H7 (cell line): ENCODE measurements around the gene GLT8D2. TPM values are rescaled to one million over a fixed set of nuclear protein-coding genes. Genes with fewer than 3 reads are reported as not detected.
"Not testable (repeated sequence)": the region's sequence is repeated elsewhere in the genome, so short reads cannot be mapped to it uniquely, and the experiment has no call there.

ENCODE experiments used
- DNase-seq: peaks from one replicate; pipeline ENCODE4 v3.0.0; 2012
- H3K27me3 ChIP-seq: 2 replicates; pipeline ENCODE4 v1.6.0; 2011; ENCODE audit warnings: mild to moderate bottlenecking, low read length; ENCODE audit not compliant: control insufficient read depth, insufficient read depth
- H3K36me3 ChIP-seq: replicated peaks from 2 replicates; pipeline ENCODE4 v1.5.1; 2011; ENCODE audit warnings: low read length; ENCODE audit not compliant: control insufficient read depth, insufficient read depth
- H3K4me3 ChIP-seq: 2 replicates; pipeline ENCODE4 v1.5.1; 2011; ENCODE audit warnings: low read depth, mild to moderate bottlenecking, control low read depth, low read length, moderate library complexity; ENCODE audit not compliant: insufficient read depth
- total RNA-seq: library from RNA; depleted of rRNA; stranded (reverse); fragments of >200 nt; shearing (Covaris generic); gene quantifications from 2 replicates; pipeline ENCODE4 v1.2.3, GENCODE V29; 2014

GLT8D2 gene
- total RNA-seq, 1 experiment from 2014 or later: 1.7 TPM

GRCh38 chr12:104039769-104040168 lies 10.2 kb downstream of the GLT8D2 start:
- not testable (repeated sequence) for H3K4me3 ChIP-seq, H3K36me3 ChIP-seq, DNase-seq, H3K27me3 ChIP-seq

- not testable (repeated sequence) for DNase-seq, H3K27me3 ChIP-seq, H3K4me3 ChIP-seq, H3K36me3 ChIP-seq
Observed at GRCh38 chr12:104036143-104036542, 13.8 kb downstream of the GLT8D2 start.

GRCh38 chr12:104030596-104030995 lies 19.4 kb downstream of the GLT8D2 start:
- DNase-seq, H3K36me3 ChIP-seq, H3K27me3 ChIP-seq, H3K4me3 ChIP-seq: not testable (repeated sequence)

- no peak overlapping the region for H3K4me3 ChIP-seq
- DNase-seq: no peak
Observed at GRCh38 chr12:104026841-104027599, 23.0 kb downstream of the GLT8D2 start.

GRCh38 chr12:104025771-104026170 lies 24.2 kb downstream of the GLT8D2 start:
- Histone ChIP-seq H3K27me3 (no peaks in the 10 kb centered on the region), H3K36me3 (no peaks in the 10 kb centered on the region), H3K4me3 (no peak overlapping the region)
- DNase-seq: no peak

More at GRCh38 chr12:104026841-104027599, 23.0 kb downstream of the GLT8D2 start:
- H3K27me3 ChIP-seq: no peaks in the 10 kb centered on the region
- no peaks in the 10 kb centered on the region for H3K36me3 ChIP-seq

- no peak for DNase-seq
- Histone ChIP-seq H3K36me3 (no peaks in the 10 kb centered on the region), H3K4me3 (no peak overlapping the region), H3K27me3 (0 out of 2 replicates have a peak, but pooled peaks cover 2% of the 10 kb centered on the region)
Observed at GRCh38 chr12:104024348-104024747, 25.6 kb downstream of the GLT8D2 start.

GRCh38 chr12:104023710-104024109 lies 26.3 kb downstream of the GLT8D2 start:
- 0 out of 2 replicates have a peak, but pooled peaks cover 2% of the 10 kb centered on the region for H3K27me3 ChIP-seq
- H3K4me3 ChIP-seq: no peak overlapping the region
- H3K36me3 ChIP-seq: no peaks in the 10 kb centered on the region
- no peak for DNase-seq

GRCh38 chr12:104022786-104023185 lies 27.2 kb downstream of the GLT8D2 start:
- H3K4me3 ChIP-seq: no peak overlapping the region
- 0 out of 2 replicates have a peak, but pooled peaks cover 2% of the 10 kb centered on the region for H3K27me3 ChIP-seq
- H3K36me3 ChIP-seq: no peaks in the 10 kb centered on the region
- no peak for DNase-seq

GRCh38 chr12:104021862-104022261 lies 28.1 kb downstream of the GLT8D2 start:
- H3K27me3 ChIP-seq, H3K4me3 ChIP-seq, H3K36me3 ChIP-seq, DNase-seq: not testable (repeated sequence)

GRCh38 chr12:104012331-104012730 lies 37.7 kb downstream of the GLT8D2 start:
- Histone ChIP-seq H3K36me3 (no peaks in the 10 kb centered on the region), H3K27me3 (no peaks in the 10 kb centered on the region), H3K4me3 (no peak overlapping the region)
- DNase-seq: no peak

GRCh38 chr12:104011253-104011652 lies 38.7 kb downstream of the GLT8D2 start:
- Histone ChIP-seq H3K27me3 (no peaks in the 10 kb centered on the region), H3K4me3 (no peak overlapping the region), H3K36me3 (no peaks in the 10 kb centered on the region)
- no peak for DNase-seq

GRCh38 chr12:104010606-104011169 lies 39.3 kb downstream of the GLT8D2 start:
- H3K36me3 ChIP-seq: no peaks in the 10 kb centered on the region
- H3K27me3 ChIP-seq: no peaks in the 10 kb centered on the region
- no peak for DNase-seq
- H3K4me3 ChIP-seq: no peak overlapping the region

GRCh38 chr12:104010121-104010520 lies 39.9 kb downstream of the GLT8D2 start:
- DNase-seq: no peak
- H3K36me3 ChIP-seq: no peaks in the 10 kb centered on the region
- H3K4me3 ChIP-seq: no peak overlapping the region
- H3K27me3 ChIP-seq: no peaks in the 10 kb centered on the region

GRCh38 chr12:104006929-104007328 lies 43.1 kb downstream of the GLT8D2 start:
- DNase-seq: no peak
- no peaks in the 10 kb centered on the region for H3K36me3 ChIP-seq
- no peaks in the 10 kb centered on the region for H3K27me3 ChIP-seq

GRCh38 chr12:104003596-104003995 lies 46.4 kb downstream of the GLT8D2 start:
- H3K27me3 ChIP-seq: no peaks in the 10 kb centered on the region
- no peak for DNase-seq
- H3K36me3 ChIP-seq: no peaks in the 10 kb centered on the region
- H3K4me3 ChIP-seq: no peak overlapping the region

More at GRCh38 chr12:104006929-104007328, 43.1 kb downstream of the GLT8D2 start:
- no peak overlapping the region for H3K4me3 ChIP-seq
